Breast epithelium (tissue), 4 donors: Measurements from ENCODE around the gene CNGB1. TPM values are rescaled to one million over a fixed set of nuclear protein-coding genes. Genes with fewer than 3 reads are reported as not detected.

Experiments used
- DNase-seq, 2 donors: peaks; one replicate each; pipeline ENCODE4 v3.0.0-alpha.2; 2019; ENCODE audit warnings: low spot score in 2 of 2
- H3K27ac ChIP-seq, 2 donors: fragments of 200-600 bp; sonication (generic) in 1 of 2; one replicate each; pipeline ENCODE4 v1.5.1; 2016 to 2019; ENCODE audit warnings: mild to moderate bottlenecking in 1 of 2
- H3K27me3 ChIP-seq, 2 donors: fragments of 200-600 bp; sonication (generic) in 1 of 2; one replicate each; pipeline versions ENCODE4 v1.5.1 to v1.6.0; 2017 to 2019; ENCODE audit warnings: control low read depth in 1 of 2, mild to moderate bottlenecking in 1 of 2
- H3K36me3 ChIP-seq: fragments of 200-600 bp; one replicate; pipeline ENCODE4 v1.5.1; 2019
- H3K4me1 ChIP-seq, 2 donors: fragments of 200-600 bp; sonication (generic); one replicate each; pipeline ENCODE4 v1.5.1; 2016 to 2019; ENCODE audit warnings: control low read depth in 1 of 2
- H3K4me3 ChIP-seq, 3 donors: fragments of 200-600 bp; sonication (generic); 1 replicate in 2 of 3; 2 replicates in 1 of 3; pipeline ENCODE4 v1.5.1; 2016 to 2019; ENCODE audit warnings: mild to moderate bottlenecking in 3 of 3, moderate library complexity in 2 of 3
- H3K9me3 ChIP-seq, 2 donors: fragments of 200-600 bp; sonication (generic) in 1 of 2; one replicate each; pipeline ENCODE4 v1.5.1; 2016 to 2019; ENCODE audit warnings: control low read depth in 1 of 2
- CTCF ChIP-seq, 3 donors: fragments of 450-650 bp; IDR thresholded peaks; one replicate each; pipeline ENCODE4 v1.5.1; 2016 to 2017; ENCODE audit warnings: antibody characterized with exemption in 3 of 3, mild to moderate bottlenecking in 3 of 3, moderate library complexity in 3 of 3
- POLR2A ChIP-seq: fragments of 450-650 bp; IDR thresholded peaks from one replicate; pipeline ENCODE4 v1.6.1; 2016; ENCODE audit warnings: antibody characterized with exemption, mild to moderate bottlenecking, moderate library complexity
- POLR2AphosphoS5 ChIP-seq, 3 donors: sonication (generic); formaldehyde crosslinking; IDR thresholded peaks; one replicate each; pipeline ENCODE4 v1.6.1; 2017; ENCODE audit warnings: antibody characterized with exemption in 3 of 3
- intact Hi-C: fragments of 100-400 bp; cut with DNase I; formaldehyde crosslinking; loops from one replicate; pipeline ENCODE4 v1.15.1; 2023; ENCODE audit warnings: low total_unique reads
- total RNA-seq, 3 donors: library from RNA; depleted of rRNA; stranded (reverse); fragments of >200 nt; gene quantifications; one replicate each; pipeline ENCODE4 v1.1.0, GENCODE V29; 2016

CNGB1 gene
- total RNA-seq, 3 donors from 2014 or later = not detected

GRCh38 chr16:57904101-57904500 lies 66.8 kb downstream of the CNGB1 start:
- no peak overlapping the region for H3K27ac ChIP-seq
- no peak overlapping the region for H3K4me3 ChIP-seq
- no peaks in the 10 kb centered on the region for H3K9me3 ChIP-seq
- H3K4me1 ChIP-seq = no peaks in the 10 kb centered on the region
- intact Hi-C loops = loop anchor here (5.0 kb wide), 1 partner anchor 98 kb away; the partner anchor contains the start of genes USB1 and ZNF319
- DNase-seq = no peak
- TF ChIP-seq POLR2A (no peak), CTCF (IDR thresholded peaks at IDR 0.05) (no peak)
- H3K27me3 ChIP-seq = peaks cover 0 to 19% of the 10 kb centered on the region in 2 donors
- H3K36me3 ChIP-seq = no peaks in the 10 kb centered on the region

GRCh38 chr16:57903656-57904055 lies 67.3 kb downstream of the CNGB1 start:
- no peaks in the 10 kb centered on the region for H3K36me3 ChIP-seq
- H3K4me3 ChIP-seq = no peak overlapping the region
- TF ChIP-seq POLR2AphosphoS5 (IDR thresholded peaks at IDR 0.05) (no peak), POLR2A (no peak)
- H3K27me3 ChIP-seq = peaks cover 0 to 19% of the 10 kb centered on the region in 2 donors
- H3K27ac ChIP-seq = no peak overlapping the region
- no peaks in the 10 kb centered on the region for H3K4me1 ChIP-seq
- no peaks in the 10 kb centered on the region for H3K9me3 ChIP-seq
- intact Hi-C loops = loop anchor here (5.0 kb wide), 1 partner anchor 99 kb away; the partner anchor contains the start of genes USB1 and ZNF319
- no peak for DNase-seq

GRCh38 chr16:57901480-57902069 lies 69.4 kb downstream of the CNGB1 start:
- Histone ChIP-seq H3K4me3 (no peak overlapping the region), H3K27ac (no peak overlapping the region), H3K9me3 (no peaks in the 10 kb centered on the region), H3K4me1 (no peaks in the 10 kb centered on the region), H3K27me3 (peaks cover 0 to 19% of the 10 kb centered on the region in 2 donors), H3K36me3 (no peaks in the 10 kb centered on the region)
- intact Hi-C loops = loop anchor here (5.0 kb wide), 1 partner anchor 101 kb away; the partner anchor contains the start of genes USB1 and ZNF319
- DNase-seq = no peak
- TF ChIP-seq POLR2AphosphoS5 (IDR thresholded peaks at IDR 0.05) (no peak), CTCF (IDR thresholded peaks at IDR 0.05) (no peak), POLR2A (no peak)

- Histone ChIP-seq H3K4me1 (no peaks in the 10 kb centered on the region), H3K27ac (no peak overlapping the region), H3K4me3 (no peak overlapping the region), H3K9me3 (no peaks in the 10 kb centered on the region), H3K27me3 (peaks cover 0 to 19% of the 10 kb centered on the region in 2 donors), H3K36me3 (no peaks in the 10 kb centered on the region)
- no peak for DNase-seq
- intact Hi-C loops = loop anchor here (5.0 kb wide), 1 partner anchor 101 kb away; the partner anchor contains the start of genes USB1 and ZNF319
- no peak for TF ChIP-seq POLR2A
- no peak for TF ChIP-seq CTCF (IDR thresholded peaks at IDR 0.05)
Measured at GRCh38 chr16:57900796-57901479, 70.0 kb downstream of the CNGB1 start.

GRCh38 chr16:57899771-57900661 lies 70.9 kb downstream of the CNGB1 start:
- Histone ChIP-seq H3K36me3 (no peaks in the 10 kb centered on the region), H3K4me1 (no peaks in the 10 kb centered on the region), H3K9me3 (no peaks in the 10 kb centered on the region), H3K27me3 (peaks cover 0 to 19% of the 10 kb centered on the region in 2 donors), H3K4me3 (no peak overlapping the region), H3K27ac (no peak overlapping the region)
- TF ChIP-seq CTCF (IDR thresholded peaks at IDR 0.05) (peak; percentile 45 to 84 (median 69)), POLR2A (no peak), POLR2AphosphoS5 (IDR thresholded peaks at IDR 0.05) (no peak)
- intact Hi-C loops = loop anchor here (5.0 kb wide), 1 partner anchor 102 kb away; the partner anchor contains the start of genes USB1 and ZNF319
- DNase-seq = peak; percentile 52 to 70
